Loucy (cell line): ENCODE results near the gene RAI14.

Experiments used
- H2AFZ ChIP-seq: fragments of 200-600 bp; sonication (generic); 2 replicates; pipeline ENCODE4 v1.6.0; 2016; ENCODE audit warnings: antibody characterized with exemption, mild to moderate bottlenecking, low read length, moderate library complexity
- H3F3A ChIP-seq: fragments of 200-600 bp; 2 replicates; pipeline ENCODE4 v1.6.0; 2016; ENCODE audit warnings: antibody characterized with exemption, low read depth, mild to moderate bottlenecking
- H3K27me3 ChIP-seq: fragments of 200-600 bp; sonication (generic); 2 replicates; pipeline ENCODE4 v1.6.1; 2014; ENCODE audit warnings: low read length, mild to moderate bottlenecking; ENCODE audit not compliant: insufficient read depth, poor library complexity, severe bottlenecking
- H3K36me3 ChIP-seq: fragments of 200-600 bp; sonication (generic); 2 replicates; pipeline ENCODE4 v1.6.1; 2016; ENCODE audit warnings: low read length; ENCODE audit not compliant: insufficient read depth
- H3K4me1 ChIP-seq: fragments of 200-600 bp; sonication (generic); 2 replicates; pipeline ENCODE4 v1.5.1; 2014; ENCODE audit warnings: low read length, mild to moderate bottlenecking; ENCODE audit not compliant: insufficient read depth, poor library complexity, severe bottlenecking
- H3K4me2 ChIP-seq: fragments of 200-600 bp; sonication (generic); 2 replicates; pipeline ENCODE4 v1.6.0; 2014; ENCODE audit warnings: antibody characterized with exemption, low read length, low read depth, mild to moderate bottlenecking; ENCODE audit not compliant: poor library complexity, severe bottlenecking
- H3K4me3 ChIP-seq: fragments of 200-600 bp; sonication (generic); 2 replicates; pipeline ENCODE4 v1.5.1; 2014; ENCODE audit warnings: low read length, mild to moderate bottlenecking, mixed read lengths; ENCODE audit not compliant: poor library complexity, severe bottlenecking
- H3K79me2 ChIP-seq: fragments of 200-600 bp; sonication (generic); 2 replicates; pipeline ENCODE4 v1.6.1; 2014; ENCODE audit warnings: low read length; ENCODE audit not compliant: insufficient read depth
- H3K9ac ChIP-seq: fragments of 200-600 bp; sonication (generic); 2 replicates; pipeline ENCODE4 v1.6.0; 2014; ENCODE audit warnings: mild to moderate bottlenecking, low read depth, low read length, moderate library complexity; ENCODE audit not compliant: poor library complexity, severe bottlenecking
- H3K9me2 ChIP-seq: fragments of 200-600 bp; sonication (generic); replicated peaks from 2 replicates; pipeline ENCODE4 v1.6.1; 2016; ENCODE audit warnings: low read depth, low read length, mixed read lengths
- H3K9me3 ChIP-seq: fragments of 200-600 bp; sonication (generic); 2 replicates; pipeline ENCODE4 v1.6.1; 2014; ENCODE audit warnings: mild to moderate bottlenecking, antibody characterized with exemption, low read length, low read depth; ENCODE audit not compliant: insufficient read depth
- H4K20me1 ChIP-seq: fragments of 200-600 bp; sonication (generic); 2 replicates; pipeline ENCODE4 v1.6.0; 2014; ENCODE audit warnings: antibody characterized with exemption, low read length, mild to moderate bottlenecking; ENCODE audit not compliant: insufficient read depth, poor library complexity, severe bottlenecking
- CTCF ChIP-seq: fragments of 200-600 bp; sonication (generic); conservative IDR thresholded peaks from 2 replicates; pipeline ENCODE4 v1.5.1; 2014; ENCODE audit warnings: mild to moderate bottlenecking, antibody characterized with exemption, low read length
- EZH2phosphoT487 ChIP-seq: fragments of 200-600 bp; IDR thresholded peaks from 2 replicates; pipeline ENCODE4 v1.6.1; 2018; ENCODE audit warnings: antibody characterized with exemption, mild to moderate bottlenecking, moderate library complexity, borderline replicate concordance

The RAI14 gene

GRCh38 chr5:34659168-34659567, 3.0 kb downstream of the RAI14 start:
- Histone ChIP-seq H4K20me1 (no peaks in the 10 kb centered on the region), H3K36me3 (no peaks in the 10 kb centered on the region), H3K4me1 (peaks cover 32% of the 10 kb centered on the region), H3K9me3 (no peaks in the 10 kb centered on the region), H3K4me2 (no peak overlapping the region), H2AFZ (no peak overlapping the region), H3K27me3 (no peaks in the 10 kb centered on the region), H3K4me3 (no peak overlapping the region), H3F3A (peaks cover 14% of the 10 kb centered on the region; the same call in 1 of the 2 replicates), H3K9me2 (no peaks in the 10 kb centered on the region), H3K9ac (no peak overlapping the region), H3K79me2 (peaks cover 48% of the 10 kb centered on the region)
- no peak for TF ChIP-seq EZH2phosphoT487
- no peak for TF ChIP-seq CTCF

- H4K20me1 ChIP-seq = no peaks in the 10 kb centered on the region
- no peak overlapping the region for H2AFZ ChIP-seq
- no peak for TF ChIP-seq EZH2phosphoT487
- TF ChIP-seq CTCF = no peak
- peaks cover 3% of the 10 kb centered on the region; the same call in 1 of the 2 replicates for H3F3A ChIP-seq
- H3K9ac ChIP-seq = no peak overlapping the region
- H3K27me3 ChIP-seq = no peaks in the 10 kb centered on the region
- peaks cover 48% of the 10 kb centered on the region for H3K79me2 ChIP-seq
- H3K4me3 ChIP-seq = no peak overlapping the region
- no peaks in the 10 kb centered on the region for H3K36me3 ChIP-seq
- H3K4me1 ChIP-seq = peaks cover 23% of the 10 kb centered on the region
- no peaks in the 10 kb centered on the region for H3K9me3 ChIP-seq
- H3K9me2 ChIP-seq = no peaks in the 10 kb centered on the region
- no peak overlapping the region for H3K4me2 ChIP-seq
These were observed 4.3 kb downstream of the RAI14 start for GRCh38 chr5:34660444-34660843.

GRCh38 chr5:34663771-34664496, 7.8 kb downstream of the RAI14 start:
- H3K9me3 ChIP-seq = no peaks in the 10 kb centered on the region
- no peak overlapping the region for H3K4me2 ChIP-seq
- no peaks in the 10 kb centered on the region for H4K20me1 ChIP-seq
- no peaks in the 10 kb centered on the region for H3K36me3 ChIP-seq
- TF ChIP-seq EZH2phosphoT487 = no peak
- TF ChIP-seq CTCF = no peak
- no peaks in the 10 kb centered on the region for H3K27me3 ChIP-seq
- no peaks in the 10 kb centered on the region for H3K9me2 ChIP-seq
- peaks cover 29% of the 10 kb centered on the region for H3K79me2 ChIP-seq
- no peak overlapping the region for H2AFZ ChIP-seq
- no peaks in the 10 kb centered on the region for H3F3A ChIP-seq
- H3K9ac ChIP-seq = no peak overlapping the region
- H3K4me3 ChIP-seq = no peak overlapping the region
- peaks cover 4% of the 10 kb centered on the region for H3K4me1 ChIP-seq
